Ovary (tissue), 9 donors: ENCODE results near the gene BCL6B. TPM values are rescaled to one million over a fixed set of nuclear protein-coding genes. Genes with fewer than 3 reads are reported as not detected.

Source experiments
- DNase-seq, 5 donors: peaks; one replicate each; pipeline ENCODE4 v3.0.0-alpha.2; 2019 to 2020
- H3K27ac ChIP-seq, 2 donors: fragments of 200-600 bp; one replicate each; pipeline versions ENCODE4 v1.5.1 to v1.8.0; 2019 to 2022
- H3K27me3 ChIP-seq: fragments of 200-600 bp; one replicate; pipeline ENCODE4 v1.8.0; 2022
- H3K36me3 ChIP-seq: fragments of 200-600 bp; sonication (generic); one replicate; pipeline ENCODE4 v1.5.1; 2019
- H3K4me1 ChIP-seq: one replicate; pipeline ENCODE4 v1.8.1; 2013; ENCODE audit warnings: mild to moderate bottlenecking, moderate library complexity; ENCODE audit not compliant: insufficient read depth
- H3K4me3 ChIP-seq: fragments of 200-600 bp; sonication (generic); one replicate; pipeline ENCODE4 v1.5.1; 2017
- H3K9me3 ChIP-seq, 2 donors: fragments of 200-600 bp in 1 of 2; sonication (generic) in 1 of 2; one replicate each; pipeline versions ENCODE4 v1.5.1 to v1.8.1; 2013 to 2019; ENCODE audit warnings: mild to moderate bottlenecking in 1 of 2, moderate library complexity in 1 of 2
- CTCF ChIP-seq, 3 donors: fragments of 450-650 bp in 2 of 3; fragments of 200-600 bp in 1 of 3; IDR thresholded peaks; one replicate each; pipeline versions ENCODE4 v1.5.1 to v1.8.0; 2016 to 2022; ENCODE audit warnings: antibody characterized with exemption in 3 of 3, mild to moderate bottlenecking in 1 of 3
- EP300 ChIP-seq: sonication (generic); formaldehyde crosslinking; IDR thresholded peaks from one replicate; pipeline ENCODE4 v1.6.1; 2017; ENCODE audit warnings: antibody characterized with exemption
- POLR2A ChIP-seq: fragments of 450-650 bp; IDR thresholded peaks from one replicate; pipeline ENCODE4 v1.6.1; 2017; ENCODE audit warnings: antibody characterized with exemption, mild to moderate bottlenecking, moderate library complexity
- WGBS, 3 donors: extraction: QIAGEN DNeasy Blood & Tissue Kit in 1 of 3; methylation state at CpG; one replicate each; pipeline versions ENCODE4 v1.1.5 to v1.1.7; 2013 to 2017; 5-methylcytosine and 5-hydroxymethylcytosine counted together
- intact Hi-C, 4 donors: fragments of 100-400 bp; cut with DNase I; formaldehyde crosslinking; loops; one replicate each; pipeline versions ENCODE4 v1.11.0 to v1.15.1; 2022 to 2023
- polyA plus RNA-seq, 2 donors: library from polyadenylated mRNA; stranded (reverse); fragments of 200-250 nt in 1 of 2; fragments of 350-450 nt in 1 of 2; fragmentation: Illumina TruSeq in 1 of 2; extraction: RNeasy Lipid Tissue Mini Kit (QIAGEN cat#74804) in 1 of 2; gene quantifications; one replicate each; pipeline ENCODE4 v1.2.3, GENCODE V29; 2013 to 2014
- total RNA-seq, 7 donors: library from RNA; depleted of rRNA in 2 of 7; stranded (reverse); fragments of >200 nt in 2 of 7; fragmentation: NEBNext Ultra II Directional in 3 of 7; extraction: Animal tissue kit (Norgen Biotek cat#: 25700) in 3 of 7; gene quantifications; one replicate each; pipeline versions ENCODE4 v1.1.0 to v1.2.4, GENCODE V29; 2016 to 2023
- donor health status: DM: no; HTN: no; CAD: no; lungs with moderate emphysema.
- donor health status: DM: no; HTN: no; CAD: no.
- donor health status: Bipolar disorder and iron deficiency.
- donor health status: DM: yes; HTN: yes; CAD: no.
- donor health status: DM: no; HTN: no; CAD: no.
- donor health status: DM: yes; HTN: yes; CAD: no.

The BCL6B gene
- total and polyA plus RNA-seq, 9 donors: 0.46 to 13.9 (median 4.8) TPM

GRCh38 chr17:7056386-7056785, 33.5 kb downstream of the BCL6B start:
- Histone ChIP-seq H3K27ac (no peak overlapping the region), H3K36me3 (no peaks in the 10 kb centered on the region), H3K9me3 (no peaks in the 10 kb centered on the region), H3K27me3 (no peaks in the 10 kb centered on the region), H3K4me3 (no peak overlapping the region), H3K4me1 (no peaks in the 10 kb centered on the region)
- no peak for TF ChIP-seq CTCF (IDR thresholded peaks at IDR 0.05)
- no peak for TF ChIP-seq POLR2A
- no peak for TF ChIP-seq EP300
- intact Hi-C loops: no loop called here
- 66 to 72% (median 70%) methylated on average over 4 of the region's 4 CpGs for WGBS, 3 donors
- no peak for DNase-seq

GRCh38 chr17:7058831-7059447, 36.1 kb downstream of the BCL6B start:
- 58 to 65% (median 61%) methylated on average over 7 of the region's 7 CpGs for WGBS, 3 donors
- TF ChIP-seq CTCF (IDR thresholded peaks at IDR 0.05) (no peak), POLR2A (no peak), EP300 (no peak)
- H3K4me1 ChIP-seq: no peaks in the 10 kb centered on the region
- no peaks in the 10 kb centered on the region for H3K36me3 ChIP-seq
- no peaks in the 10 kb centered on the region for H3K9me3 ChIP-seq
- intact Hi-C loops: no loop called here
- H3K27me3 ChIP-seq: no peaks in the 10 kb centered on the region
- DNase-seq: no peak
- no peak overlapping the region for H3K27ac ChIP-seq
- no peak overlapping the region for H3K4me3 ChIP-seq

- Histone ChIP-seq H3K4me1 (no peaks in the 10 kb centered on the region), H3K36me3 (no peaks in the 10 kb centered on the region), H3K9me3 (no peaks in the 10 kb centered on the region), H3K4me3 (no peak overlapping the region), H3K27me3 (no peaks in the 10 kb centered on the region), H3K27ac (no peak overlapping the region)
- TF ChIP-seq EP300: no peak
- no peak for TF ChIP-seq POLR2A
- no peak for TF ChIP-seq CTCF (IDR thresholded peaks at IDR 0.05)
- no peak for DNase-seq
- 38 to 53% (median 48%) methylated on average over 6 of the region's 6 CpGs for WGBS, 3 donors
- intact Hi-C loops: no loop called here
These were observed 37.5 kb downstream of the BCL6B start for GRCh38 chr17:7060165-7060891.

GRCh38 chr17:7063518-7064094, 40.8 kb downstream of the BCL6B start:
- H3K4me1 ChIP-seq: no peaks in the 10 kb centered on the region
- no peak for TF ChIP-seq CTCF (IDR thresholded peaks at IDR 0.05)
- no peak for TF ChIP-seq POLR2A
- no peak for TF ChIP-seq EP300
- WGBS, 3 donors: 50 to 55% (median 54%) methylated on average over 6 of the region's 6 CpGs
- H3K27me3 ChIP-seq: no peaks in the 10 kb centered on the region
- no peaks in the 10 kb centered on the region for H3K36me3 ChIP-seq
- DNase-seq: no peak
- H3K9me3 ChIP-seq: no peaks in the 10 kb centered on the region
- no peak overlapping the region for H3K4me3 ChIP-seq
- intact Hi-C loops: no loop called here
- H3K27ac ChIP-seq: no peak overlapping the region
